Epithelial cell of esophagus (primary cell): ENCODE data around the gene CTBS.

Source experiments
- DNase-seq: peaks from one replicate; pipeline ENCODE4 v3.0.0; 2010; ENCODE audit warnings: low read depth
- H3K4me3 ChIP-seq: 2 replicates; pipeline ENCODE4 v1.5.1; 2011; ENCODE audit warnings: mild to moderate bottlenecking, low read length, control low read depth
- TF ChIP-seq, protein P1 (sequence below): IDR thresholded peaks from 2 replicates; pipeline ENCODE4 v1.5.1; 2011; ENCODE audit warnings: low read depth, mild to moderate bottlenecking, low read length, control low read depth, inconsistent platforms; ENCODE audit not compliant: insufficient read depth; ENCODE audit errors: missing control alignments

The CTBS gene

DNA sequence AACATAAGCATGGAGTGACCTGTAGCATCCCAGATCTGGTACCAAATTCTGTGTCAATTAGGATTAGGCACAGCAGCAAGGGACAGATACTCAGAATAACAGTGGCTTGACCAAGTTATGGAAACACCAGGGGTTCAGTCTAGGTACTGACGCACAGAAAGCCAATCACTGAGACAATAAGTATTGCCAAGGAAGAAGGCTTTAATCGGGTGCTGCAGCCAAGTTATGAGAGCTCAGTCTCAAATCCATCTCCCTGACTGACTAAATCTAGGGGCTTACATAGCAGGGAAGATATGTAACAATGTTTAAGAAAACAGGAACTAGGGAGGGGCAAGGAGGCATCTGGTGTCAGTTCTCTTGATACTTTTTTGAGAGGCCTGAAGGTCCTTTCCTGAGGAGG lies 39.6 kb upstream of the CTBS start:
- TF ChIP-seq, protein P1, sequence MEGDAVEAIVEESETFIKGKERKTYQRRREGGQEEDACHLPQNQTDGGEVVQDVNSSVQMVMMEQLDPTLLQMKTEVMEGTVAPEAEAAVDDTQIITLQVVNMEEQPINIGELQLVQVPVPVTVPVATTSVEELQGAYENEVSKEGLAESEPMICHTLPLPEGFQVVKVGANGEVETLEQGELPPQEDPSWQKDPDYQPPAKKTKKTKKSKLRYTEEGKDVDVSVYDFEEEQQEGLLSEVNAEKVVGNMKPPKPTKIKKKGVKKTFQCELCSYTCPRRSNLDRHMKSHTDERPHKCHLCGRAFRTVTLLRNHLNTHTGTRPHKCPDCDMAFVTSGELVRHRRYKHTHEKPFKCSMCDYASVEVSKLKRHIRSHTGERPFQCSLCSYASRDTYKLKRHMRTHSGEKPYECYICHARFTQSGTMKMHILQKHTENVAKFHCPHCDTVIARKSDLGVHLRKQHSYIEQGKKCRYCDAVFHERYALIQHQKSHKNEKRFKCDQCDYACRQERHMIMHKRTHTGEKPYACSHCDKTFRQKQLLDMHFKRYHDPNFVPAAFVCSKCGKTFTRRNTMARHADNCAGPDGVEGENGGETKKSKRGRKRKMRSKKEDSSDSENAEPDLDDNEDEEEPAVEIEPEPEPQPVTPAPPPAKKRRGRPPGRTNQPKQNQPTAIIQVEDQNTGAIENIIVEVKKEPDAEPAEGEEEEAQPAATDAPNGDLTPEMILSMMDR, result no peak
- no peak for DNase-seq
- H3K4me3 ChIP-seq, result no peak overlapping the region

DNA sequence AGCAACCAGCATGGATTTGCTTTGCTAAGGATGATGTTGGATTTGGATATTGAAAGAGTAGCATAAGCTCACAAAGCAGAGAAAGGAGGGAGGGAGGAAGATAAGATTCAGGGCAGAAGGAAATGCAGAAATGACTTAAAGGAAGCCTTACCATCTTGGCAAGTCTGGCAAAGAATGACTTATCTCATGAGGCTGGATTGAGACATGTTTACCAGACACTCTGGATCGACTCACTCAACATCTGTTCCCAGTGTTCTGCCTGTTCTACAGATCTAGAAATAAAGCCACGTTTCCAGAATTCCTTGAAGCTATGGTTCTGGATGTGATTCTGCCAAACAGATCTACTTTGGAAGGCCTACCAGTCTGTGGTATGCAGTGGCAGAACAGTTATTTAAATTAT lies 38.8 kb upstream of the CTBS start:
- peak; percentile 37 for DNase-seq
- TF ChIP-seq, protein P1, result no peak
- H3K4me3 ChIP-seq, result no peak overlapping the region

DNA sequence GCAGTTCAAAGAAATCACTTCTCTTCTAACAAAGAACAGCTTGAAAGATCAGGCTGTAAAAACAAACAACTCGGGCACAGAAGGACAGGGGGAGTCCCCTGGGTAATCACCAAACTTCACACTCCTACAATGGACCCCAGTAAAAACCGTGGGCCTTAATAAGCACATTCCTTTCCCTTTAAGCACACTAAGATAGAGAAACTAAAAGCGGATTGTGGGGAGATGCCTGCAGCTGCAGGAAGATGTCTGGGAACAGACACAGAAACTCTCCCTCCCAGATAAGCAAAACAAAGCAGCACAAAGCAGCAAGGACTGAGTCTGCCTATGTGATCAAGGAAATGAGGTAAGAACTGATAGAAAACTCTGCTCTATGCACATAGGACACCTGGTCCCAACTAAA lies 37.6 kb upstream of the CTBS start:
- DNase-seq, result no peak
- TF ChIP-seq, protein P1, result no peak
- no peak overlapping the region for H3K4me3 ChIP-seq

DNA sequence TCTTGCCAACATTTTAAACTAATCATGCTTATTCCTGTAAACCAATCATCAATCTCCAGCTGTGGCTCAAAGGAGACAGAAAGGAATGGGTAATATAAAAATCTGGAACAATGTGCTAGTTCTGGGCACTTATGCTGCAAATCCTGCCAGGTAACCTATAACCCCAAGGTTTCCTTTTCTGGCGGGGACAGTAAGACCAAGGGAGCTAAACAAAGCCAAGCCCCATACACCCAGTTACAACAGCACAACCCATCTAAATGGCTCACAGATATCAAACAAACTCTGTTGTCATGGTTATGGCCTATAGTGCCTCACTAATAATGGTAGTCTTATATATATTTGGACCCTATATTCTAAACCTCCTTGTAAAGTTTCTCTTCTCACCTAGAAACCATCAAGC lies 36.9 kb upstream of the CTBS start:
- DNase-seq, result no peak
- no peak overlapping the region for H3K4me3 ChIP-seq
- TF ChIP-seq, protein P1, result no peak

DNA sequence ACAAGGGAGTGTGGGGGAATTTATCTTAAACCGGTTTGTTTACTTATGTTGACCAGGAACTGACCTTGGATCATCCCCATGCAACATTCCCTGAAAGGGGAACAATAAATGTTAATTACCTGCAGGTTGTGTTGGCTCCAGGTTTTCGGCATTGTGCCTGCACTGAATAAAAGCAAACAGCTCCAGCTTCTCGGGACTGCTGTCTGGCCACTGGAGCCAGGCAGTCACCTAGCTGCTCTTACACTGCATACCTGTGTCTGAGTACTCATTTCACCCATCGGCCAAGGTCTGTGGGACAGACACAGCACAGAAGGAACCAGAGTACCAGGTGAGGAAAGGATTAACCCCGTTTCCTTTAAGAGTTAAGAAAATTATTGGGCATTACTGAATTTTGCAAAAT lies 32.7 kb upstream of the CTBS start:
- H3K4me3 ChIP-seq, result no peak overlapping the region
- TF ChIP-seq, protein P1, result no peak
- DNase-seq, result no peak

DNA sequence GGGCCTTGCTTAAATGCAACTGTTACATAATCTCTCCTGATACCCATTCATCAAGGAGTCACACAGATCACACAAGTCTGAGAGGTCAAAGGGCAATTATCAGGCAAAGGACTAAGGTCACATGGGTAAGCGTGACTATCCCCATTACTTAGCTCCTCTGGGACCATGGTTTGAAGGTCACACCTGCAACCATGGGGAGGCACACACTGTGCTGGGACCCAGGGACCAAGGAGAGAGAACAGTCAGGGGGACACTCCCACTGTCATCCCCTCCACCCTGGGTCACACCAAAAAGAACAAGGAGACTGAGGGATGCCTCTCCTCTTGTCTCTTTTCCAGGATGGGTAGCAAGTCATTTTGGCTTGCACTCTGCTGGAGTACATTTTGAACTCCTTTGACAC lies 30.9 kb upstream of the CTBS start:
- H3K4me3 ChIP-seq, result no peak overlapping the region
- DNase-seq, result no peak
- TF ChIP-seq, protein P1, result no peak

DNA sequence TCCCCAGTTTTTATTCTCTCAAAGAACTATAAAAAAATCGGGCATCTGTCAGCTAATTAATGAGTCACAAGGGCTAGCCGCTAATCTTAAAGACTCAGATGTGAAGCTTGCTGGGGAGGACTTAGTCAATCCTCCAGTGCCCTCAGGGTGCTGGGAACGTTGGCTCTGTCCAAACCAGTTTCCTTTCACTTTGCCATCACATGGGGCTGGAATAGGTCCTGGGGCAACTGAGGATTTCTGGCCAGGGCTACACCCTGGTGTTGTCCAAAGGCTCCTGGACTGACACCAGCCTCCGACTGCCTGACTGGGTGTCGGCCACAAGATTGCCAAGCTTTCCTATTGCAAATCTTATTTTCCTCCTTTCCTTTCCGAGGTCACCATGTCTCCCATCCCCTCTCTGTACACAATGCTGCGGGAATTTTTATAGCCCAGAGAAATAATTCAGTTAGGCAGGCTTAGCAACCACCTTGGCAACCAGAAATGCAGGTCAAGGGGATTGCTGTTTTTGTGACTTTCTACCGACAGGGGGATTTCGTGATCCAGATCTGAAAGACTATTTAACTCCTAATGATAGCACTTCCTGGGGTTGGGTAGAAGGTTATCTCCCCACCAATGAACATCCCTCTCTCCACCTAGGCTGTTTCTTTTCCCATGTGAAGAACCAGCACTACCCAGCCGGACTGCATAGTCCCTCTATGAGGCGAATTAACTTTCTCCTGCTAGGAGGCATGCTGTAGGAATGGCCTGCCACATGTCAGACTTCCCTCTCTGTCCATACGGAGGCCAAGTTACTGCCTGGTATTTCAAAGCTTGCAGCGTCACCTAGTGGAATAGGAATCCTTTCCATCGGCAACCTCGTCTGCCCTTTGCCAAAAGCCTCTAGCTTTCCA lies 29.9 kb upstream of the CTBS start:
- DNase-seq, result peak; percentile 98
- TF ChIP-seq, protein P1, result no peak
- no peak overlapping the region for H3K4me3 ChIP-seq
